ENCODE results near the gene TTC33.

TTC33 gene

GRCh38 chr5:40679148-40679912 lies 76.4 kb downstream of the TTC33 start:
- H3K4me3 ChIP-seq = peak overlapping the region; percentile 64
- no peaks in the 10 kb centered on the region for H3K27me3 ChIP-seq (ENCODE audit: low read depth)
- H3K9me3 ChIP-seq = no peaks in the 10 kb centered on the region
- DNase-seq (ENCODE audit: low spot score in 2 of 2) = peak; percentile 80 to 93
- in situ Hi-C loops (cut with MboI; ENCODE audit: low sequenced_read_pairs) = loop anchor here (25.0 kb wide), 3 partner anchors 742 to 1092 kb away; no protein-coding TSS in a partner anchor
- no peaks in the 10 kb centered on the region for H3K36me3 ChIP-seq (replicated peaks)
- peaks cover 4% of the 10 kb centered on the region; the same call in 1 of the 2 replicates for H3K4me1 ChIP-seq

DNA sequence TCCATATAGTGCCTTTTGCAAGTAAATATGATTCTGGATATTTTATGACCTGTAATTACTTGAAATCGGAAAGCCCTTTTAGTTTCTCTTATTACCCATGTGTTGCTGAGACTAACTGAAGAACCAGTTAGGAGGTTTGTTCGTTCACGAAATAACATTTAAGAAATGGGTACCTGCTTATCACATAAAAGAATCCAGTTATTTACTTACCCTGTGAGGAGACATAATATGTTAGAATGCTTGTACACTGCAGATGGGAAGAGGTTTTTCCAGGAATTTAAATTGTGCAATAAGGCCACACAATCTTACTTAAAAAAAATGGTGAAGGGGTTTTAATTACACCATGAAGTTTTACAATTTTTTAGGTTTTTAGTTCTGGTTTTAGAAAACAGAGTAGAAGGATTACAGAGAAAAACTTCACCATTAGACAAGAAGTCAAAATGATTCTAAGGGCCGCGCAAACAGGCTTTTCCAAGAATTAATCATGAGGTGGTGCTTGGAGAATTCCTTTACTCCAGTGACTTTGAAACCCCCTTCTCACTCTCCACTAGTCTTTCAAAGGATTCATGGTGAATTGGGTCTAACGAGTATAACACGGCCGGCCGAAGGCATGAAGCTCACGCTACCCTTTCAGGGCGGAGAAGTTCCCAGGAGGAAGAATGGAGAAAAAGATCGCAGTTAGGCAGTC lies 77.2 kb downstream of the TTC33 start:
- Histone ChIP-seq H3K4me1 (peaks cover 4% of the 10 kb centered on the region; the same call in 1 of the 2 replicates), H3K36me3 (replicated peaks) (no peaks in the 10 kb centered on the region), H3K27me3 (ENCODE audit: low read depth) (no peaks in the 10 kb centered on the region), H3K9me3 (no peaks in the 10 kb centered on the region), H3K4me3 (peak overlapping the region; percentile 64)
- DNase-seq (ENCODE audit: low spot score in 2 of 2) = peak in 1 of 2 experiments; percentile 60
- in situ Hi-C loops (cut with MboI; ENCODE audit: low sequenced_read_pairs) = loop anchor here (25.0 kb wide), 3 partner anchors 741 to 1091 kb away; no protein-coding TSS in a partner anchor

- no peak for DNase-seq (ENCODE audit: low spot score in 2 of 2)
- peaks cover 4% of the 10 kb centered on the region; the same call in 1 of the 2 replicates for H3K4me1 ChIP-seq
- H3K36me3 ChIP-seq (replicated peaks) = no peaks in the 10 kb centered on the region
- in situ Hi-C loops (cut with MboI; ENCODE audit: low sequenced_read_pairs) = loop anchor here (25.0 kb wide), 3 partner anchors 741 to 1091 kb away; no protein-coding TSS in a partner anchor
- no peaks in the 10 kb centered on the region for H3K27me3 ChIP-seq (ENCODE audit: low read depth)
- H3K9me3 ChIP-seq = no peaks in the 10 kb centered on the region
- H3K4me3 ChIP-seq = no peak overlapping the region
Observed at GRCh38 chr5:40678026-40678425, 77.7 kb downstream of the TTC33 start.

DNA sequence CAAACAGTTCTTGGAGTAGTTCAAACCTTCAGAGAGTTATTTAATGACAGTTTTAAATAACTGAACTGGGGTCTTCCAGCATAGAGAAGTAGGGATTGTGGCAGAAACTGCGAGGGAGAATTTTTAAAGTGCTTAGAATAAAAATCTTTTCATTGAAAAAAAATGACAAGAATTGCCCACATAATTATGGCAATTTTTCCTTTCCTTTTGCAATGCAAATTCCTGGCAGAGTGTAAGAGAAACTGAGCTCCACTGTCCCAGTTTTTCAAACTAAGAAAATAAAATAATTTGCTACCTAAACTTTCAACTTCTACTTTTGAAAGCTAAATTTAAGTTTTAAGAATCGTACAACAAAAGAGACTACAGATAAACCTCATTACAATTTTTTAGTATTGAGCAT lies 78.3 kb downstream of the TTC33 start:
- peaks cover 4% of the 10 kb centered on the region; the same call in 1 of the 2 replicates for H3K4me1 ChIP-seq
- no peaks in the 10 kb centered on the region; the same call in 1 of the 2 replicates for H3K27me3 ChIP-seq (ENCODE audit: low read depth)
- H3K9me3 ChIP-seq = no peaks in the 10 kb centered on the region
- DNase-seq (ENCODE audit: low spot score in 2 of 2) = no peak
- in situ Hi-C loops (cut with MboI; ENCODE audit: low sequenced_read_pairs) = loop anchor here (25.0 kb wide), 3 partner anchors 740 to 1090 kb away; no protein-coding TSS in a partner anchor
- no peaks in the 10 kb centered on the region for H3K36me3 ChIP-seq (replicated peaks)
- no peak overlapping the region for H3K4me3 ChIP-seq

- no peak for DNase-seq (ENCODE audit: low spot score in 2 of 2)
- Histone ChIP-seq H3K36me3 (replicated peaks) (no peaks in the 10 kb centered on the region), H3K9me3 (no peaks in the 10 kb centered on the region), H3K27me3 (ENCODE audit: low read depth) (peaks cover 3% of the 10 kb centered on the region; the same call in 1 of the 2 replicates), H3K4me3 (no peak overlapping the region), H3K4me1 (peaks cover 4% of the 10 kb centered on the region; the same call in 1 of the 2 replicates)
- in situ Hi-C loops (cut with MboI; ENCODE audit: low sequenced_read_pairs) = loop anchor here (25.0 kb wide), 3 partner anchors 739 to 1089 kb away; no protein-coding TSS in a partner anchor
Observed at GRCh38 chr5:40676613-40677343, 79.0 kb downstream of the TTC33 start.

- no peaks in the 10 kb centered on the region for H3K9me3 ChIP-seq
- DNase-seq (ENCODE audit: low spot score in 2 of 2) = no peak
- no peak overlapping the region for H3K4me3 ChIP-seq
- H3K27me3 ChIP-seq (ENCODE audit: low read depth) = peaks cover 9% of the 10 kb centered on the region
- H3K4me1 ChIP-seq = peaks cover 7% of the 10 kb centered on the region
- no peaks in the 10 kb centered on the region for H3K36me3 ChIP-seq (replicated peaks)
- in situ Hi-C loops (cut with MboI; ENCODE audit: low sequenced_read_pairs) = loop anchor here (25.0 kb wide), 3 partner anchors 738 to 1088 kb away; no protein-coding TSS in a partner anchor
Observed at GRCh38 chr5:40675396-40676133, 80.2 kb downstream of the TTC33 start.

GRCh38 chr5:40674661-40675235 lies 81.0 kb downstream of the TTC33 start:
- in situ Hi-C loops (cut with MboI; ENCODE audit: low sequenced_read_pairs) = loop anchor here (25.0 kb wide), 3 partner anchors 737 to 1087 kb away; no protein-coding TSS in a partner anchor
- Histone ChIP-seq H3K4me3 (no peak overlapping the region), H3K27me3 (ENCODE audit: low read depth) (peaks cover 16% of the 10 kb centered on the region), H3K4me1 (peaks cover 7% of the 10 kb centered on the region), H3K9me3 (no peaks in the 10 kb centered on the region), H3K36me3 (replicated peaks) (no peaks in the 10 kb centered on the region)
- DNase-seq (ENCODE audit: low spot score in 2 of 2) = no peak

DNA sequence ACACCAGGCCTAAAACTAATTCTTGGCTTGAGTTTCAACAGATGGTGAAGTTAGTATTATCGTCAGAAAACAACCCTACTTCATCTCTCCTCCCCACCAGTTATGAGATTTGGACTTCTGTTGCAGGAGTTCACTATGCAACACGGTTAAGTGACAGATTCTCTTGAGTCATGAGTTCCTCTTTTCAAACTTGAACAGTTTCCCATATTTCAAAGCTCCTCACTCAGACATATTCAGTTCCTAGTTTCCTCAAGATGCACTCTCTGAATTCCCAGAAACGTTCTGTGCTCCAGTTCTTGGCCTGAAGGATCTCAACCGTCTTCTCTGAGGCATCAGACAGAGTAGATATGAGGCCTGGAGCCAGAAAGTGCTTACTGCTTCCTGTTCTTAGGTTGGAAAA lies 83.3 kb downstream of the TTC33 start:
- peaks cover 30% of the 10 kb centered on the region for H3K27me3 ChIP-seq (ENCODE audit: low read depth)
- H3K4me1 ChIP-seq = peaks cover 2% of the 10 kb centered on the region
- no peaks in the 10 kb centered on the region for H3K9me3 ChIP-seq
- in situ Hi-C loops (cut with MboI; ENCODE audit: low sequenced_read_pairs) = no loop called here
- no peak overlapping the region for H3K4me3 ChIP-seq
- DNase-seq (ENCODE audit: low spot score in 2 of 2) = no peak
- H3K36me3 ChIP-seq (replicated peaks) = no peaks in the 10 kb centered on the region

GRCh38 chr5:40669606-40670390 lies 86.0 kb downstream of the TTC33 start:
- no peak for DNase-seq (ENCODE audit: low spot score in 2 of 2)

GRCh38 chr5:40667161-40667663 lies 88.5 kb downstream of the TTC33 start:
- Histone ChIP-seq H3K4me1 (peaks cover 2% of the 10 kb centered on the region), H3K27me3 (ENCODE audit: low read depth) (peaks cover 33% of the 10 kb centered on the region), H3K4me3 (no peak overlapping the region), H3K36me3 (replicated peaks) (no peaks in the 10 kb centered on the region), H3K9me3 (no peaks in the 10 kb centered on the region)
- in situ Hi-C loops (cut with MboI; ENCODE audit: low sequenced_read_pairs) = no loop called here
- no peak for DNase-seq (ENCODE audit: low spot score in 2 of 2)

More at GRCh38 chr5:40669606-40670390, 86.0 kb downstream of the TTC33 start:
- Histone ChIP-seq H3K4me1 (peaks cover 2% of the 10 kb centered on the region), H3K4me3 (no peak overlapping the region), H3K9me3 (no peaks in the 10 kb centered on the region), H3K27me3 (ENCODE audit: low read depth) (peaks cover 35% of the 10 kb centered on the region), H3K36me3 (replicated peaks) (no peaks in the 10 kb centered on the region)
- in situ Hi-C loops (cut with MboI; ENCODE audit: low sequenced_read_pairs) = no loop called here

GRCh38 chr5:40666657-40667056 lies 89.1 kb downstream of the TTC33 start:
- H3K27me3 ChIP-seq (ENCODE audit: low read depth) = peaks cover 32% of the 10 kb centered on the region
- no peak overlapping the region for H3K4me3 ChIP-seq
- no peak for DNase-seq (ENCODE audit: low spot score in 2 of 2)
- in situ Hi-C loops (cut with MboI; ENCODE audit: low sequenced_read_pairs) = no loop called here
- H3K9me3 ChIP-seq = no peaks in the 10 kb centered on the region
- no peaks in the 10 kb centered on the region for H3K36me3 ChIP-seq (replicated peaks)
- peaks cover 2% of the 10 kb centered on the region for H3K4me1 ChIP-seq
